Activated T-cell treated with anti-CD3 and anti-CD28 coated beads, Interleukin-2, amount 50 U/mL, for 48 hours (primary cell): Measurements from ENCODE around the gene DLG2.

ENCODE experiments used
- DNase-seq, 2 experiments: peaks; one replicate each; pipeline ENCODE4 v3.0.0-alpha.2; 2020

DLG2 gene

DNA sequence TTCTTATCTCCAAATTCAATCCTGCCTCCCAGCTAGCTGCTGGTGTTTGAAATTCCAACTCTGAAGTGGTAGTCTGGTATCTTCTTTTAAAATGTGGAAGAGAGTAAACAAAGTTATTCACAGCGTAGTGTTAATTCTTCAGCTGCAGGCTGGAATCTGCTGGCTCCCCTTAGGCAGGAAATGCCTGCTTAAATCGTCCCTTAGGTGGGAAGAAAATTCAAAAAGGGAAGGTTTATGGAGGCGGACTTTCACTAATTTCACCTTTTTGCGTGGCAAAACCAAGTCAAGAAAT, 1901.9 kb downstream of the DLG2 start:
- no peak for DNase-seq

- DNase-seq, result no peak
Measured at GRCh38 chr11:83723999-83724398, 1903.1 kb downstream of the DLG2 start.

- DNase-seq, result no peak
Measured at GRCh38 chr11:83722392-83723119, 1904.6 kb downstream of the DLG2 start.

- no peak for DNase-seq
Measured at GRCh38 chr11:83721263-83721662, 1905.9 kb downstream of the DLG2 start.

DNA sequence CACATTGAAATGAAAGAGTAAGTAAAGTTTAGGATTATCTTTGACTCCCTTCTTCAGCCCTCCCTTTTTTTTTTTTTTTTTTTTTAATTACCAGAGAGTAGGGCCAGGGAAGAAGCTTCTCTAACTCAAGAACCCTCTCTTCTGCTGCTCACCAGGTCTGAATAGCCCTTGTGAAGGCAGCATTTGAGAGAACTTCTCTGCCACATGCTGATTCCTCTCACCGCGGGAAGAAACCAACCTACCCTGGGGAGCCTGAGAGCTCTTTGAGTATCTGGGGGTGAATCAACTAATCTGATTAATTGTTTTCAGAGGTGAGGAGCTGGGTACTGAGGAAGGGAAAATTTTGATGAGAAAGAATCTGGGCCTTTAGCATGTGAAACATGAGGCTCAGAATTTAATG, 1906.5 kb downstream of the DLG2 start:
- no peak for DNase-seq

- no peak for DNase-seq
Measured at GRCh38 chr11:83717537-83717936, 1909.6 kb downstream of the DLG2 start.

GRCh38 chr11:83715927-83716535, 1911.1 kb downstream of the DLG2 start:
- no peak for DNase-seq

DNA sequence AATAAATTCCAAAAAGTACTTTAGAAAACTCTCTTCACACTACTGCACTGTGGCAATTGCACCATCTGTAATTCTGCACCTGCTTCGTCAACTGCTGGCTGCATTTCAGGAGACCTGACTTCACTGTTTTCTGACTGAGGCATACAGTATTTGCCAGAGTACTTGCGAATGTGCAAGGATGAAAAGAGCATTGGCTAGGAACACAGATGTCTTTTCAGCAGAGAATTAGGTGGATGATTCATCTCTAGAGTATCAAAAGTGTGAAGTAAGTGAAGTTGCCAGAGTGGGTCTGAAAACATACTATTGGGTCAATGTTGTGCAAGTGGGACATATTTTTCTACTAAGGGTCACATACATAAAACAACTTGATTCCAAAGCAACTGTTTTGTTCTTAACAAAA, 1913.4 kb downstream of the DLG2 start:
- no peak for DNase-seq

DNA sequence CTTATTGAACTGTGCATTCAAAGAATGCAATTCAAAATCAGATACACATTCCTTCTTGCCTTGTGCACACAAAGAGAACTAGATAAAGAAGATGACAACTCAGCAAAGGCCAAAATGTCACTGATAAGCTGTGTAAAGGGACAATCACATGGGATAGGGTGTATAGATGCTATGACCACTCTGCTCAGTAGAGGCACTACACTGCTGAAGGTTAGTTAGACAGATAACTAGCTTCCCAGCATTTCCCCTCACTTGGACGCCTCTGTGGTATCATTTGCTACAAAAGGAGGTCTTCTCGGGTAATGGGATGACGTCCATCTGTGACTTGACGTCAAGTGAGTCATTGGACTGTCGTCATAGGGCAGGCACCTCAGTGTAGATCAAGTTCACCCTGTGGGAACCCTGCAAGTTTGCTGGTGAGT, 1916.0 kb downstream of the DLG2 start:
- no peak for DNase-seq

GRCh38 chr11:83709434-83709833, 1917.7 kb downstream of the DLG2 start:
- no peak for DNase-seq

GRCh38 chr11:83706566-83706965, 1920.6 kb downstream of the DLG2 start:
- no peak for DNase-seq

DNA sequence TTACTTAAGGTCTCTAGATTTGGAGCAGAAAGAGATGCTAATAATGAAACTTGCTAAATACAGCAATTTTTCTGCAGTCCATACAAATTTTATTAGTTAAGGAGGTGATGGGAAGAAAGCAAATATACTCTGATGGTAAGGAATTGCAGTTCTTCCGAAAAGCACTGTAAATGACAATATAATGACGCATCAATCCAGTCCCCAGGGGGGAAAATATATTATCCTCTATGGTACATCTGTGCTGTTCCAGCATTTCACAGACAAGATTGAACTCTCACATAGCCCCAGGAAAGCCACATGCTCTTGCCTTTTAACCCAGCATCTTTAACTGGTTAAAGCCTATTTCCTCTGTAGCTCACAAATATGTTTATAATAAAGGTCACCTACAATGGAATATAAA, 1924.3 kb downstream of the DLG2 start:
- no peak for DNase-seq

- no peak for DNase-seq
Measured at GRCh38 chr11:83697518-83697917, 1929.6 kb downstream of the DLG2 start.

- DNase-seq, result no peak
Measured at GRCh38 chr11:83695046-83695445, 1932.1 kb downstream of the DLG2 start.

GRCh38 chr11:83694191-83694910, 1932.8 kb downstream of the DLG2 start:
- DNase-seq, result no peak

GRCh38 chr11:83693306-83693992, 1933.7 kb downstream of the DLG2 start:
- no peak for DNase-seq

GRCh38 chr11:83692675-83693074, 1934.5 kb downstream of the DLG2 start:
- no peak for DNase-seq

GRCh38 chr11:83691451-83691950, 1935.6 kb downstream of the DLG2 start:
- no peak for DNase-seq

- DNase-seq, result no peak
Measured at GRCh38 chr11:83689144-83689780, 1937.9 kb downstream of the DLG2 start.

DNA sequence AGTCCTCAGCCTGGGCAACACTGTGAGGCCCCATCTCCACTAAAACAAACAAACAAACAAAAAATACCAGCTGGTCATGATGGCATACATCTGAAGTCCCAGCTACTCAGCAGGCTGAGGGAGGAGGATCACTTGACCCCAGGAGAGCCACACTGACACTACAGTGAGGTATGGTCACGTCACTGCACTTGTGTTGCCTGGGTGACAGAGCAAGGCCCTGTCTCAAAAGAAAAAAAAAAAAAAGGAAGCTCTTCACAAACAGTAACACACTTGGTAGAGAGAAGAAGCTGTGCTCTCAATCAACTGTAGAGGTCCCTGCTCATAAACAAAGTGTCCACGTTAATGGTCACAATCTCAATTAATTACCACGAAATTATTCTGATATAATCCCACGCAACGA, 1939.4 kb downstream of the DLG2 start:
- no peak for DNase-seq

DNA sequence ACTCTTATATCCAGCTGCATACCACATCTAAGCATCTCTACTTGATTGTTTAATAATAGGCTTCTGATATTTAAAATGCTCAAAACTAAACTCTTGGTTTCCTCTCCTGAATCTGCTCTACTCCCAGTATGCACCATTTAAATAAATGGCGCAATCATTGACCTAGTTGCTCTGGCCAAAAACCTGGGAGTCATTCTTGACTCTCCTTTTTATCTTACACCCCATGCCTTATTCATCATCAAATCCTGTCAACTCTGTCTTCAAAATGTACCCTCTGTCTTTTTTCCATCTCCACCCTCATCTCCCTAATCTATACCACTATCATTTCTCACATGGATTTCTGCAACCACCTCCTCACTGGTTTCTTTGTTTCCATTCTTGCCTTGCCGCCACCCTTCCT, 1941.4 kb downstream of the DLG2 start:
- no peak for DNase-seq

GRCh38 chr11:83684071-83684470, 1943.1 kb downstream of the DLG2 start:
- no peak for DNase-seq

DNA sequence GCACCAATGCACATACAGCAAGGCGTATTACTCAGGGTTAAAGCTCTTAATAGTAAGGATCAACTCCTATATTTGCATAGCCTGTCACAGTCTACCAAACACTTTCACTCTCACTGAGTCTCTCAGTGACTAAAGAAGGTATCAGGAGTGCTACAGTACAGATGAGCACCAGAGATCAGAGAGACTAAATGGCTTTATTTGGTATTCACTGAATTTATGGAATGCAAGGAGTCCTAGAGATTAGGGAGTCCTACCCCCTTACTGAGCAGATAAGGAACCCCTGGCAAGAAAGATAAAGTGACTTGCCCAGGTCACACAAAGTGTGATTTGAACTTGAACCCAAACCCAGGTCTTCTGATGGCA, 1944.6 kb downstream of the DLG2 start:
- DNase-seq, result no peak
